ENCODE data around the gene TSPAN32.

TSPAN32 gene

GRCh38 chr11:2301631-2302305 lies at the start of gene TSPAN32, which contains the start of gene C11orf21:
TSS of gene TSPAN32 (plus strand) at chr11:2302013. CDS start at chr11:2302150, 137 bp downstream.
TSS of gene C11orf21 (minus strand) at chr11:2301918. CDS start at chr11:2301808, 110 bp downstream.
- DNase-seq (ENCODE audit: insufficient read length, low spot score), result no peak

GRCh38 chr11:2252018-2252417 lies 49.8 kb upstream of the TSPAN32 start:
- DNase-seq (ENCODE audit: insufficient read length, low spot score), result no peak
- FAIRE-seq, result no peak

More at GRCh38 chr11:2301631-2302305, at the start of gene TSPAN32, which contains the start of gene C11orf21:
- FAIRE-seq, result no peak

GRCh38 chr11:2256293-2256913 lies 45.4 kb upstream of the TSPAN32 start:
- DNase-seq (ENCODE audit: insufficient read length, low spot score), result no peak
- no peak for FAIRE-seq

GRCh38 chr11:2256951-2257700 lies 44.7 kb upstream of the TSPAN32 start:
- FAIRE-seq, result peak; percentile 46
- no peak for DNase-seq (ENCODE audit: insufficient read length, low spot score)

- no peak for DNase-seq (ENCODE audit: insufficient read length, low spot score)
- FAIRE-seq, result no peak
Measured at GRCh38 chr11:2258501-2259465, 43.0 kb upstream of the TSPAN32 start.

GRCh38 chr11:2259466-2259830 lies 42.4 kb upstream of the TSPAN32 start:
- FAIRE-seq (no peak), DNase-seq (ENCODE audit: insufficient read length, low spot score) (no peak)

GRCh38 chr11:2259897-2260451 lies 41.8 kb upstream of the TSPAN32 start:
- DNase-seq (ENCODE audit: insufficient read length, low spot score) (no peak), FAIRE-seq (no peak)

- DNase-seq (ENCODE audit: insufficient read length, low spot score) (no peak), FAIRE-seq (no peak)
Measured at GRCh38 chr11:2260491-2261364, 41.1 kb upstream of the TSPAN32 start.

- DNase-seq (ENCODE audit: insufficient read length, low spot score) (no peak), FAIRE-seq (no peak)
Measured at GRCh38 chr11:2261436-2262230, 40.2 kb upstream of the TSPAN32 start.

- FAIRE-seq (no peak), DNase-seq (ENCODE audit: insufficient read length, low spot score) (no peak)
Measured at GRCh38 chr11:2262301-2263070, 39.3 kb upstream of the TSPAN32 start.

- DNase-seq (ENCODE audit: insufficient read length, low spot score) (no peak), FAIRE-seq (no peak)
Measured at GRCh38 chr11:2263071-2263565, 38.7 kb upstream of the TSPAN32 start.

- DNase-seq (ENCODE audit: insufficient read length, low spot score) (no peak), FAIRE-seq (no peak)
Measured at GRCh38 chr11:2263724-2264360, 38.0 kb upstream of the TSPAN32 start.

GRCh38 chr11:2264366-2265053 lies 37.3 kb upstream of the TSPAN32 start:
- FAIRE-seq (no peak), DNase-seq (ENCODE audit: insufficient read length, low spot score) (no peak)

GRCh38 chr11:2265396-2265795 lies 36.4 kb upstream of the TSPAN32 start:
- DNase-seq (ENCODE audit: insufficient read length, low spot score), result no peak

GRCh38 chr11:2265854-2266585 lies 35.8 kb upstream of the TSPAN32 start:
- FAIRE-seq, result no peak
- DNase-seq (ENCODE audit: insufficient read length, low spot score), result no peak

More at GRCh38 chr11:2265396-2265795, 36.4 kb upstream of the TSPAN32 start:
- FAIRE-seq, result no peak
